Neural progenitor cell (in vitro differentiated cells): ENCODE data around the gene BCAS3. TPM values are rescaled to one million over a fixed set of nuclear protein-coding genes. Genes with fewer than 3 reads are reported as not detected.

Experiments used
- DNase-seq: peaks from one replicate; pipeline ENCODE4 v3.0.0-alpha.2; 2016; ENCODE audit warnings: low spot score
- H2AFZ ChIP-seq: fragments of 200-600 bp; sonication (generic); replicated peaks from 2 replicates; pipeline ENCODE4 v1.6.1; 2016; ENCODE audit warnings: antibody characterized with exemption
- H3F3A ChIP-seq: fragments of 200-600 bp; sonication (generic); 2 replicates; pipeline ENCODE4 v1.6.1; 2016; ENCODE audit warnings: antibody characterized with exemption, low read depth
- H3K27ac ChIP-seq: fragments of 200-600 bp; sonication (generic); 2 replicates; pipeline ENCODE4 v1.5.1; 2016; ENCODE audit warnings: mild to moderate bottlenecking
- H3K27me3 ChIP-seq: fragments of 200-600 bp; sonication (generic); 2 replicates; pipeline ENCODE4 v1.6.1; 2016; ENCODE audit warnings: mild to moderate bottlenecking, moderate library complexity
- H3K36me3 ChIP-seq: fragments of 200-600 bp; sonication (generic); 2 replicates; pipeline ENCODE4 v1.5.1; 2016
- H3K4me1 ChIP-seq: fragments of 200-600 bp; sonication (generic); 2 replicates; pipeline ENCODE4 v1.6.1; 2016; ENCODE audit warnings: mixed run types
- H3K4me2 ChIP-seq: fragments of 200-600 bp; sonication (generic); 2 replicates; pipeline ENCODE4 v1.6.1; 2016
- H3K4me3 ChIP-seq: fragments of 200-600 bp; sonication (generic); 2 replicates; pipeline ENCODE4 v1.5.1; 2016
- H3K79me2 ChIP-seq: fragments of 200-600 bp; sonication (generic); 2 replicates; pipeline ENCODE4 v1.6.1; 2016; ENCODE audit warnings: low read depth
- H3K9ac ChIP-seq: fragments of 200-600 bp; sonication (generic); 2 replicates; pipeline ENCODE4 v1.6.1; 2016
- H3K9me3 ChIP-seq: fragments of 200-600 bp; sonication (generic); 2 replicates; pipeline ENCODE4 v1.5.1; 2016; ENCODE audit warnings: low read depth
- H4K20me1 ChIP-seq: fragments of 200-600 bp; sonication (generic); 2 replicates; pipeline ENCODE4 v1.6.1; 2016; ENCODE audit warnings: low read depth
- H3K27ac Mint-ChIP-seq: 3 replicates; pipeline ENCODE4 v1.8.0; 2021; ENCODE audit warnings: mixed read lengths
- H3K27me3 Mint-ChIP-seq: 2 replicates; pipeline ENCODE4 v1.8.0; 2022; ENCODE audit warnings: low read depth, mild to moderate bottlenecking, inconsistent platforms, moderate library complexity, mixed read lengths; ENCODE audit not compliant: insufficient read depth
- H3K36me3 Mint-ChIP-seq: 3 replicates; pipeline ENCODE4 v1.8.0; 2021; ENCODE audit warnings: mixed read lengths
- H3K4me1 Mint-ChIP-seq: 3 replicates; pipeline ENCODE4 v1.8.0; 2021; ENCODE audit warnings: mixed read lengths
- H3K4me3 Mint-ChIP-seq: 3 replicates; pipeline ENCODE4 v1.8.0; 2021; ENCODE audit warnings: mild to moderate bottlenecking, moderate library complexity, mixed read lengths
- H3K9me3 Mint-ChIP-seq: 3 replicates; pipeline ENCODE4 v1.8.0; 2020; ENCODE audit warnings: mixed read lengths
- EZH2 ChIP-seq: fragments of 200-600 bp; sonication (generic); IDR thresholded peaks from 2 replicates; pipeline ENCODE4 v1.6.1; 2017; ENCODE audit warnings: antibody characterized with exemption, mild to moderate bottlenecking, moderate library complexity
- EZH2phosphoT487 ChIP-seq: fragments of 200-600 bp; sonication (generic); IDR thresholded peaks from 2 replicates; pipeline ENCODE4 v1.6.1; 2017; ENCODE audit warnings: antibody characterized with exemption
- total RNA-seq: library from RNA; depleted of rRNA; stranded (reverse); fragments of >200 nt; gene quantifications from 2 replicates; pipeline ENCODE4 v1.2.3, GENCODE V29; 2015; ENCODE audit warnings: low replicate concordance
- TF ChIP-seq, protein P1 (sequence below): fragments of 200-600 bp; sonication (generic); IDR thresholded peaks from 2 replicates; pipeline ENCODE4 v1.5.1; 2017; ENCODE audit warnings: antibody characterized with exemption, mild to moderate bottlenecking

The BCAS3 gene
- total RNA-seq, 1 donor from 2014 or later, result 60.9 TPM

DNA sequence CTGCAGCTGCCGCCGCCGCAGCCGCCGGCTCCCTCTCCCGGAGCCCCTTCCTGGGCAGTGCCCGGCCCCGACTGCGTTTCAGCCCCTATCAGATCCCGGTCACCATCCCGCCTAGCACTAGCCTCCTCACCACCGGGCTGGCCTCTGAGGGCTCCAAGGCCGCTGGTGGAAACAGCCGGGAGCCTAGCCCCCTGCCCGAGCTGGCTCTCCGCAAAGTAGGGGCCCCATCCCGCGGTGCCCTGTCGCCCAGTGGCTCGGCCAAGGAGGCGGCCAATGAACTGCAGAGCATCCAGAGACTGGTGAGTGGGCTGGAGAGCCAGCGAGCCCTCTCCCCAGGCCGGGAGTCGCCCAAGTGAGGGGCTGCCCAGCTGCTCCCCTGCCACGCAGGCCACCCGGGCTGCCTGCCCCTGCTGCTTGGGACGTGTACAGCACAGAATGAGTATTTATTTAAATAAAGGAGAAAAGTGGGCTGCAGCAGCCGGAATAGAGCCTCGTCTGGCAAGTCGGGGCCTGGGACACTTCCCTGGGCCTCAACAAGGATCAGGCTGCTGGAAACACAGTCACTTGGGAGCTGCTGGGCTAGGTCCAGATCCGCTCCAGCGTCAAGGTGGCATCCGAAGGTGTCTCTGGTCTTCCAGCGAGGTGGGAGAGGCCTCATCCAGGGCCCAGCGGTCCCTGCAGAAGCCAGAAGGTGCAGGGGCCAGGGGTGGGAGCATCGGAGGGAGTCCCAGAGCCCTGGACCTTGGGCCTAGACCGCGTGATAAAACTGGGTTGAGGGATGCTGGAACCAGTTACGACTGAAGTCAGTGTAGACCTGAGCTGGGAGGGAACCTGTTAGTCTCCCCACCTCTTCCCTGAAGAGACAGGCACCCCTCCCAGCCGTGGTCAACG lies 730.7 kb downstream of the BCAS3 start:
- H3K4me2 ChIP-seq, result peak overlapping the region; percentile 79
- no peak overlapping the region for H3K27ac ChIP-seq
- H4K20me1 ChIP-seq, result peaks cover 75% of the 10 kb centered on the region
- no peak overlapping the region for H2AFZ ChIP-seq
- peaks cover 35% of the 10 kb centered on the region for H3F3A ChIP-seq
- no peak overlapping the region for H3K4me3 ChIP-seq
- TF ChIP-seq, protein P1, sequence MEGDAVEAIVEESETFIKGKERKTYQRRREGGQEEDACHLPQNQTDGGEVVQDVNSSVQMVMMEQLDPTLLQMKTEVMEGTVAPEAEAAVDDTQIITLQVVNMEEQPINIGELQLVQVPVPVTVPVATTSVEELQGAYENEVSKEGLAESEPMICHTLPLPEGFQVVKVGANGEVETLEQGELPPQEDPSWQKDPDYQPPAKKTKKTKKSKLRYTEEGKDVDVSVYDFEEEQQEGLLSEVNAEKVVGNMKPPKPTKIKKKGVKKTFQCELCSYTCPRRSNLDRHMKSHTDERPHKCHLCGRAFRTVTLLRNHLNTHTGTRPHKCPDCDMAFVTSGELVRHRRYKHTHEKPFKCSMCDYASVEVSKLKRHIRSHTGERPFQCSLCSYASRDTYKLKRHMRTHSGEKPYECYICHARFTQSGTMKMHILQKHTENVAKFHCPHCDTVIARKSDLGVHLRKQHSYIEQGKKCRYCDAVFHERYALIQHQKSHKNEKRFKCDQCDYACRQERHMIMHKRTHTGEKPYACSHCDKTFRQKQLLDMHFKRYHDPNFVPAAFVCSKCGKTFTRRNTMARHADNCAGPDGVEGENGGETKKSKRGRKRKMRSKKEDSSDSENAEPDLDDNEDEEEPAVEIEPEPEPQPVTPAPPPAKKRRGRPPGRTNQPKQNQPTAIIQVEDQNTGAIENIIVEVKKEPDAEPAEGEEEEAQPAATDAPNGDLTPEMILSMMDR, result no peak
- TF ChIP-seq EZH2 (peak; percentile 97), EZH2phosphoT487 (peak; percentile 98)
- peaks cover 18% of the 10 kb centered on the region for H3K4me1 ChIP-seq
- H3K9me3 Mint-ChIP-seq, result no peaks in the 10 kb centered on the region
- no peaks in the 10 kb centered on the region for H3K79me2 ChIP-seq
- no peaks in the 10 kb centered on the region for H3K36me3 Mint-ChIP-seq
- H3K4me1 Mint-ChIP-seq, result peaks cover 17% of the 10 kb centered on the region
- H3K4me3 Mint-ChIP-seq, result peak overlapping the region; percentile 79
- H3K27me3 Mint-ChIP-seq, result peaks cover 66% of the 10 kb centered on the region
- H3K27ac Mint-ChIP-seq, result no peak overlapping the region
- peak; percentile 38 for DNase-seq
- no peaks in the 10 kb centered on the region for H3K36me3 ChIP-seq
- peaks cover 100% of the 10 kb centered on the region for H3K27me3 ChIP-seq
- H3K9ac ChIP-seq, result no peak overlapping the region
- no peaks in the 10 kb centered on the region for H3K9me3 ChIP-seq

DNA sequence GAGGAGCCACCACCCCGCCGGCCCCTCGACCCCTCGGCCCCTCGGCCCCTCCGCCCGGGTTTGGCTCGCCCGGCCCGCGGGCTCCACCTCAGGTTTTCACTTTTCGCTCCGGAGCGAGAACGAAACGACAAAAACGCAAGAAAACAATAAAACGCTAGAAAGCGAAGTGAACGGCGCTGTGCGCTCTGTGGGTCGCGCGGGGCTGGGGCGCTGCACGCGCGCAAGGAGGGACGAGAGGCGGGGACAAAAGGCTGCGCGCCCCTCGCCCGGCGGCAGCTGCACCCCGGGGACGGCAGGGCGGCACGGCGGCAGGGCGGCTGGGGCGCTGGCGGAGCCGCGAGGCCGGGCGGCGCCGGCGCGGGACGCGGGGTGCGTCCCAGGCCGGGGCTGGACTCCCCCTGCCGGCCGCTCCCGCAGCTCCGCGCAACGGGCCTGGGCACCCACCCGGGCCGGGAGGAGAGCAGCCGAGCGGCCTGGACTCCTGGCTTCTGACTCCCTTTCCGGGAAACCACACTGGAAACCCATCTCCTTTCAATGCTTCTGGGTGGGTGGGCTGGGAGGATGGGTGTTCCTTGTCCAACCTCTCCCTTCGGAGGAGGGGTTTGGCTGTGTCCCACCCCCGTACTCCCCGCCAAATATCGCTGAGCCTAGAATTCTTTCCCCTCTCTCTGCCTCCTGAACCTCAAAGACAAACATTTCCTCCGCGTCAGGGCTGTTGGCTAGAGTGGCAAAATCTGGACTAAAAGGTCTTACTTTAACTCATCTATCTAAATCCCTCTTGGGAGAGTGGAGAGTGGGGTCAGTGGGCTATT lies 731.9 kb downstream of the BCAS3 start:
- peaks cover 60% of the 10 kb centered on the region for H3K27me3 Mint-ChIP-seq
- Histone ChIP-seq H3K27me3 (peaks cover 100% of the 10 kb centered on the region), H3K4me3 (peak overlapping the region; percentile 51), H3K9ac (no peak overlapping the region), H3K9me3 (no peaks in the 10 kb centered on the region), H3K36me3 (no peaks in the 10 kb centered on the region), H3K27ac (no peak overlapping the region), H2AFZ (peak overlapping the region; percentile 71), H3K79me2 (no peaks in the 10 kb centered on the region), H3K4me2 (peak overlapping the region; percentile 79), H4K20me1 (peaks cover 64% of the 10 kb centered on the region), H3K4me1 (peaks cover 17% of the 10 kb centered on the region), H3F3A (peaks cover 37% of the 10 kb centered on the region)
- DNase-seq, result peak; percentile 87
- peaks cover 13% of the 10 kb centered on the region for H3K4me1 Mint-ChIP-seq
- H3K9me3 Mint-ChIP-seq, result no peaks in the 10 kb centered on the region
- H3K36me3 Mint-ChIP-seq, result no peaks in the 10 kb centered on the region
- TF ChIP-seq, protein P1, result peak; percentile 47
- TF ChIP-seq EZH2, result no peak
- peak overlapping the region; percentile 77 for H3K4me3 Mint-ChIP-seq
- H3K27ac Mint-ChIP-seq, result no peak overlapping the region

DNA sequence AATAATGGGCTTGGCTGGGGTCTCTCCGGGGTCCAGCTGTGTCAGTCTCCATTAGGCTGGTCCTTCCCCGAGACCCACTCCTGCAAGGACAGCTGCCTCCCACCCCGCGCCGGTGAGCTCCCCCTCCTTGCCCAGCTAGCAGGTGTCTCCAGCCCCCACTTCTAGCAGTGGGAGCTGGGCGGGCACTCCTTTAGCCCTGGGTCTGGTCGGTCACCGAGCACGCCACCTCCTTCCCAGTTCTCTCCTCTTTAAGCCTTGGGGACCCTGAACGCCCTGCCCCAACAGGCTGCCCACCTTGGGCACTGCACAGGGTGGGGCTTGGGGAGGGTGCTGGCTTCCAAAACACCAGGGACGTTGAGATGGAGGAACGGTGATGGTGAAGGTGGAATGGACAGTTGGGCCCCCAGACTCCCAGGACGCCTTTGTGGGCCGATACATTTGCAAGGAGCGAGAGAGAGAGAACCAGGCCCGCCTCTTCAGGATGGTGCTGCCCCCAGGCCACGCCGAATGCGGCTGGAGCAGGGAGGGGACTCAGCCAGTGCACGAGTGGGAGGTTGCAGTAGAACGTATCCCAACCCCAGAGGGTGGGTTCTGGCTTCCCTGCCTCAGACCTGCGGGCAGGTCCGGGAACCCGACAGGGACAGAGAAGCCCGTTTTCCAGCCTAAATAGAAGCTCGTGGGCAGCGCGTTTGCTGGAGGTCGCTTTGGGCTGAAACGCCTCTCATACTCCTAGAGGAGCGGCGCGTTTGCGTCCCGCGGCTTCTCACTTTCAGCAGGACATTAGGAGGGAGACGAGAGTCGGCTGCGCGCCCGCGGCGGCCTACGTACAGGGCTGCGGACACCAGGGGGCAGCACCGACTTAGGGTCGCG lies 732.7 kb downstream of the BCAS3 start:
- H3K4me3 Mint-ChIP-seq, result peak overlapping the region; percentile 81
- no peak overlapping the region for H2AFZ ChIP-seq
- peaks cover 9% of the 10 kb centered on the region for H3K4me1 ChIP-seq
- peaks cover 58% of the 10 kb centered on the region for H3K27me3 Mint-ChIP-seq
- peaks cover 100% of the 10 kb centered on the region for H3K27me3 ChIP-seq
- no peaks in the 10 kb centered on the region for H3K9me3 Mint-ChIP-seq
- H3K4me3 ChIP-seq, result peak overlapping the region; percentile 51
- H3K27ac Mint-ChIP-seq, result no peak overlapping the region
- H3K27ac ChIP-seq, result no peak overlapping the region
- peaks cover 31% of the 10 kb centered on the region for H3F3A ChIP-seq
- H3K4me1 Mint-ChIP-seq, result peaks cover 13% of the 10 kb centered on the region
- H3K4me2 ChIP-seq, result peak overlapping the region; percentile 80
- TF ChIP-seq EZH2phosphoT487 (peak; percentile 94), EZH2 (peak; percentile 91)
- TF ChIP-seq, protein P1, result peak; percentile 69
- peaks cover 55% of the 10 kb centered on the region for H4K20me1 ChIP-seq
- H3K79me2 ChIP-seq, result no peaks in the 10 kb centered on the region
- no peak overlapping the region for H3K9ac ChIP-seq
- no peaks in the 10 kb centered on the region for H3K36me3 Mint-ChIP-seq
- H3K36me3 ChIP-seq, result no peaks in the 10 kb centered on the region
- H3K9me3 ChIP-seq, result no peaks in the 10 kb centered on the region
- DNase-seq, result peak; percentile 89
